Activated T-cell treated with anti-CD3 and anti-CD28 coated beads, Interleukin-2, amount 50 U/mL, for 48 hours (primary cell): ENCODE data around the gene AP2A2.

ENCODE experiments used
- DNase-seq, 2 experiments: peaks; one replicate each; pipeline ENCODE4 v3.0.0-alpha.2; 2020

The AP2A2 gene

GRCh38 chr11:1031121-1031899 lies 105.6 kb downstream of the AP2A2 start:
- DNase-seq: no peak

DNA sequence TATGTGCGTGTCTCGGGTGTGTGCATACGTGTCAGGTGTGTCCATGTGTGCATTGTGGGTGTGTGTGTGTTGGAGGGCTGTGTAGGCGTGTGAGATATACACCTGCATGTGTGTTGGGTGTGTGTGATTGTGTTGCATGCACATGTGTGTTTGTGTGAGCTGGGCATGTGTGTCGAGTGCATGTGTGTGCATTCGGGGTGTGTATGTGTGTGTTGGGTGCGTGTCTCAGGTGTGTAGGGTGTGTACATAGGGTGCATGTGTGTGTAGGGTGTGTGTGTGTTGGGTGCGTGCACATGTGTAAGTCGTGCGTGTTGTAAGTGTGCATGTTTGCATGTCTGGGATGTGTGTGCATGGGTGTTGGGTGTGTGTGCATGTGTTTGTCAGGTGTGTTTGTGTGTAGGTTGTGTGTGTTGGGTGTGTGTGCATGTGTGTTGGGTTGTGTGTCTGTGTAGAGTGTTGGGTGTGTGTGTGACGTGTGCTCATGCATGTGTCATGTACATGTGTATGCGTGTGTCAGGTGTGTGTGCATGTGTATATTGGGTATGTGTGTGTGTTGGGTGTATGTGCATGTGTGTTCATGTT lies 106.7 kb downstream of the AP2A2 start:
- DNase-seq: no peak

DNA sequence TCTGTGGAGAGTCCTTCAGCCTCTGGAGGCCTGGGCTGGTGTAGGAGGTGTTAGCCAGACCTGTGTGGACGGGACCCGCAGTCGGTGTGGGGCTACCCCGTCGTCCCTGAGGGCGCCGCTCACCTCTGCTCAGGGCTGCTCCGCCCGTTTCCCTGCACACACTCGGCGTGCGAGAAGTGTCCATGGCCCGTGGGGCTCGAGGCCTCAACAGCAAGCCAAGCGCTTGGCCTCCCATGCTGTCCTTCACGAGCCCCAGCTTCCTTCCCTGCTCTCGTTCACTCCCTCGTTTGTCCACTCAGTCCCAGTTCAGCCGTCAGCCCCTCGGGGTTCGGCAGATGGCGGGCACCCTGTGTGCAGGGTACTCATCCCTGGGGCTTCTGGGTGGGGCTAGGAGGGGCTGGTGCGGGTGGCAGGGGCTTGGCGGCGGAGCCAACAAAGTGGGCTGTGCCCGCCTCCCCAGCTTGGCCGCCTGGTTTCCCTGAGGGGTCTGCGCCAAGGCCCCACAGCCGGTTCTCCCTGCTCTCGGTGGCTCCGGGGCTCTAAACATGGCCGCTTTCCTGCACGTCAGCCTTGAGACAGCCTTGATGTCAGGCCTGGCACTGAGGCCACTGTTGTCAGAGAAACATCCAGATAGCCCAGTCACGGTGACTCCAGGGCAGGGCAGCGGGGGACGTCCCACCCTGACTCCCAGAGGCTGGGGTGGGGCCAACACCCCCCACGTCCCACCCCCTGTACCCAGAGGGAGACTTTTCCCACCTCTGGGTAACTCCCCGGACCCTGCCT lies 107.5 kb downstream of the AP2A2 start:
- DNase-seq: no peak

DNA sequence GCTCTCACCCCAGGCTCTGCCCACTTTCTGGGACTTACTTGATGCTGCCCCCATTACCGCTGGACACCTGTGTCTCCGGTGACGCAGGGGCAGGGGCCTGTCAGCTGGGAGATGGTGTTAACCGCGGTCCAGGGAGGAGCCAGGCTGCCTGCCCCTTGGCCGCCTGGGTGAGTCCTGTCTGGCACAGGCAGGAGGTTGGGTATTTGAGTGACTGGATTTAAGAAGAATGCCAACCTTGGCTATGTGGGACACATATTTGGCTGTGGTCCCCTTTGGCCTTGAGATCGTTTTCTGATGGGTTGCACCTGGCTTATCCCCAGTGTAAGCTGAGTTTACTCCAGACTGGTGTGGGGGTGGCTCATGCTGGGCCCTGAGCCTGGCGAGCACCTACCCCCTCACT lies 108.3 kb downstream of the AP2A2 start:
- no peak for DNase-seq

DNA sequence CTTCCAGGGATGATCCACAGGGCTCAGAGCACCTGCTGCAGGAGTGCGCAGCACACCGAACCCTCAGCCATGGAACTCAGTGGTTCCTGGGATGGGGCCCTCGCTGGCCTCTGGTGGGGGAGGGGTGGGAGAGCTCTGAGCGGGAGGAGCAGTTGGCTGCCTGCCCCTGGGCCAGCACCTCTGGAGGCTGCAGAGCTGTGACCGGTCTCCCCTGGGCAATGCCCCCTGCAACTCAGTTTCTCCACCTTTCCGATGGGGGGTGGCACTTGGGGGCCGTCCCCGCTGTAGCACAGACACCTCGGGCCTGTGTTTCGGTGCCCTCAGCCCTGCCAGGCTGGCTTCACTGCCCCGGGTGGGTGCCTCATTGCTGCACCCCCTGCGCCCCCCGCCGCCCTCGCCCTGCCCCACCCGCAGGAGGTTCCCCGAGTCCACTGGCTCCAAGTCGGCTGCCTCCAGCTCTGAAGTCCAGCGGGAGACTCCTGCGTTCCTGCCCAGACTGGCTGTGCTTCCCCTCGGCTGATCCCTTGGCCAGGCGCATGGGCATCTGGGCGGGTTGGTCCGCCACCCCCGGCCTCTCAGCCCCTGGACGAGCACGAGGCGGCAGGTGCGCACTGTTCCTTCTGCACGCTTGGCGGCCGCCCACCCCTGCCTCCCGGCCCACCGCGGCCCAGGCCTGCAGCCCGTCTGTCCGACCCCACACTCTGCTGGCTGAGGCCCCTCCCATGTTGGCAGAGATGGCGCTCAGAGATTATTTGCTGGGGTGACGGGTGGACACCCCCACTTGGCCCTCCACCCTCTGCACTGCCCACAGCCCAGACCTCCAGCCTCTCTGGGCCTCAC lies 109.0 kb downstream of the AP2A2 start:
- no peak for DNase-seq

DNA sequence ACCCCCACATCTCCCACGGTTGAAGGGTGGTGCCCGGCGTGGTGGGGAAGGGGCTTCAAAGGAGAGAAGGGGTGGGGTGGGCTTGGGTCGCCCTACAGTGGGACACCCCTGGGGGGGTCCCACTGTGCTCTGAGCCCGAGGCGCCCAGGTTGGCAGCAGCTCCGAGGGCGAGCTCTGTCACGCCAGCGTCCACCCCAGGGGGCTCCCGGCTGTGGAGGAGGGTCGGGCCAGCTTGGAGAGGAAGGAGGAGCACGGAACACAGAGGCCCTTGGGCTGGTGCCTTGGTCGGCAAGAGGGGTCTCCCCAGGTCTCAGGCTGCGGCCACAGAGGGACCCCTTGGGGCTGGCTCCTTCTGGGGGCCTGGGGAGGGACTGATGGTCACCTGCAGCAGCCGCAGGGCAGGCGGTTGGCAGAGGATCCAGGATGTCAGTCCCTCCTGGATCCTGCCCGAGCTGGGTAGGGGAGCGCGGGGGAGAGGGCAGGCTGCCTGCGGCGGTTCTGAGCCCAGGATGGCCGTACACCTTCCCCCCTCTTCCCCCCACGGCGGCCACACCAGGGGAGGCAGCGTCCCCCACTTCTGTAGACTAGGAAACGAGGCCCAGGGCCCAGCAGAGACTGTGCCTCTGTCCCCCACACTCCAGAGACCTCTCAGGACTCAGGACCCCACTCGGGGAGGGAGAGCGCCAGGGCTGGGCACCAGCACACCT lies 110.1 kb downstream of the AP2A2 start:
- no peak for DNase-seq

GRCh38 chr11:1036303-1036923 lies 110.7 kb downstream of the AP2A2 start, which contains the start of gene MUC6:
TSS of gene MUC6 (minus strand) at chr11:1036718. CDS start at chr11:1036655, 63 bp downstream.
- no peak for DNase-seq

DNA sequence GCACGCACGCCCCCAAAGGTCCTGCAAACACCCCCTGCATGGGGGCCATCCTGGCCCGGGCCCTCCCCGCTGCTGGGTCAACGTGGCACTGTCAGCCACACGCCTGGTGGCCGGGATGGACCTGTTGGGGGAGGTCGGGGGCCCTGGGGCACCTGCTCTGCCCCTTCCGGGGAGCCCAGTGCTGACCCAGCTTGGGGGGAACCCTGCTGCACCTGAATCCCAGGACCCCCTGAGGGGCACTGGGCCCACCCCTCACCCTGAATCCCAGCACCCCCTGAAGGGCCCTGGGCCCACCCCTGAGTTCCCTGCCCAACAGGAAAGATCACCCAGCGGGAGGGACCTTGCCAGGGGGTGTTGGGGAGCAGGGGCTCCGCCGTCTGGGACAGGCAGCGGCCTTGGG lies 111.3 kb downstream of the AP2A2 start:
- DNase-seq: no peak

DNA sequence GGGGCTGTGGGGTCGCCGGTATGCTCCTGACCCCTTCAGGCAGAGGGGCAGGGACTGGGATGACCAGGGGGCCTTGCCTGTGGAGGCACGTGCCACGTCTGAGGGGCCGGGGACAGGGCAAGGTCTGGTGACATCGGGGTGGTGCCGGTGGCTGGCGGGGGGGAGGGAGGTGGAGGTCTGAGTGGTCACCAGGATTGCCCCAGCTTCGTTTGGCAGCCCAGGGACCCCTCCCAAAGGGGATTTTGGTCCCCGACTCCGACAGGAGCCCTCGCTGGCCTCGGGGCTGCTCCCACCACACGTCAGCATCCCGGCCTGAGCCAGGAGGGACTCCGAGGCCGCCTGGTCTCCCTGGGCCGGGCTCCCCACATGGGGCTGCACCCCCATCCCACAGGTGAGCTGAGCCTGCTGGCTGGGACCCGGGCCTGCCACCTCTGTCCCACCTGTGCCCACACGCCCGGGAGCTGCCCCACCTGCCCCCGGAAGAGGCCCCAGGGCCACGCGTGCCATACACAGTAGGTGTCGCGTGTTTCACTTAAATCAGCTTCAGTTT lies 111.9 kb downstream of the AP2A2 start:
- DNase-seq: no peak

GRCh38 chr11:1038361-1038760 lies 112.7 kb downstream of the AP2A2 start:
- no peak for DNase-seq

- DNase-seq: no peak
These were observed 113.3 kb downstream of the AP2A2 start for GRCh38 chr11:1038921-1039320.

GRCh38 chr11:1039481-1040427 lies 114.1 kb downstream of the AP2A2 start:
- no peak for DNase-seq

- DNase-seq: no peak
These were observed 114.9 kb downstream of the AP2A2 start for GRCh38 chr11:1040428-1041148.

DNA sequence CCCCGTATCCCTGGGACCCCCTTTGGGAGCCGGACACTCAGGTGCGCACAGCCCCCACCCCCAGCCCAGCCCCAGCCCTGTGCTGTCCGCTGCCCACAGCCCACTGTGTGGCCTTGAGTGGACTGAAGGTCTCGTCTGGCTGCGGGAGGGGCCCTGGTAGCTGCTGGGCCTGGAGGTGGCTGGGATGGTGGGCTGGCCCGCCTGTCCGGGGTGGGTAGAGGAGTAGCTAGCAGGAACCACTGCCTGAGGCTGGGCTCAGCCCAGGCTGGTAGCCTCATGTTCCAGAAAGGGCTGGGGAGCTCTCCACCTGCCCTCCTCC lies 115.4 kb downstream of the AP2A2 start:
- DNase-seq: no peak

- DNase-seq: no peak
These were observed 115.8 kb downstream of the AP2A2 start for GRCh38 chr11:1041471-1041870.

DNA sequence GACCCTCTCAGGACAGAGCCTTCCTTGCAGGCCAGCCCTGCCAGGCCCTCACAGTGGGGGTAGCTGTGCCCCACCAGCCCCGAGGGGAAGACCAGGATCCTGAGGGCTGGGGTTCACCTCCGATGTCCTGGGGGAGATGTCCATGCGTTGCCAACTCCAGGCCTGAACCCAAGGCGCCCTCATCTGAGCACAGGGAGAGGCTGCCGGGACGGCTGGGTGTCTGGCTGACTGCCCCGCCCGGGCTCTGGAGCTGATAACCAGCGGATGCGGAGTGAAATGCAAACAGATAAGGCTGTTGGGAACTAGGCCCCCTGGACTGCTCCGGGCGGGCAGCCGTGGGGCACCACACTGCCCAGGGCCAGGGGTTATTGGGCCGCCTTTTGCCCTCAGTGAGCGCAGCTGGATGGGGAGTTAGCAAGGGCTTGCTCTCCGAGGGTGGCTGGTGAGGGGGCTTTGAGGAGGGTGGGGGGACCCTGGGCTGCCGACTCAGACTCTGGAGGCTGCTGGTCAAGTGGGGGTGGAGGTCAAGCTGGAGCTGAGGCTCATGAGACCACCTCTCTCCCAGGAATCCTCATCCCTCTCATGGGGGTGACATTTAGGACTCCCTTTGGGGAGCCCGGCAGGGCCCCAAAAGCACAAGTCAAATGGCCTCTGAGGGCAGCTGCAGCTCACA lies 116.4 kb downstream of the AP2A2 start:
- DNase-seq: no peak

DNA sequence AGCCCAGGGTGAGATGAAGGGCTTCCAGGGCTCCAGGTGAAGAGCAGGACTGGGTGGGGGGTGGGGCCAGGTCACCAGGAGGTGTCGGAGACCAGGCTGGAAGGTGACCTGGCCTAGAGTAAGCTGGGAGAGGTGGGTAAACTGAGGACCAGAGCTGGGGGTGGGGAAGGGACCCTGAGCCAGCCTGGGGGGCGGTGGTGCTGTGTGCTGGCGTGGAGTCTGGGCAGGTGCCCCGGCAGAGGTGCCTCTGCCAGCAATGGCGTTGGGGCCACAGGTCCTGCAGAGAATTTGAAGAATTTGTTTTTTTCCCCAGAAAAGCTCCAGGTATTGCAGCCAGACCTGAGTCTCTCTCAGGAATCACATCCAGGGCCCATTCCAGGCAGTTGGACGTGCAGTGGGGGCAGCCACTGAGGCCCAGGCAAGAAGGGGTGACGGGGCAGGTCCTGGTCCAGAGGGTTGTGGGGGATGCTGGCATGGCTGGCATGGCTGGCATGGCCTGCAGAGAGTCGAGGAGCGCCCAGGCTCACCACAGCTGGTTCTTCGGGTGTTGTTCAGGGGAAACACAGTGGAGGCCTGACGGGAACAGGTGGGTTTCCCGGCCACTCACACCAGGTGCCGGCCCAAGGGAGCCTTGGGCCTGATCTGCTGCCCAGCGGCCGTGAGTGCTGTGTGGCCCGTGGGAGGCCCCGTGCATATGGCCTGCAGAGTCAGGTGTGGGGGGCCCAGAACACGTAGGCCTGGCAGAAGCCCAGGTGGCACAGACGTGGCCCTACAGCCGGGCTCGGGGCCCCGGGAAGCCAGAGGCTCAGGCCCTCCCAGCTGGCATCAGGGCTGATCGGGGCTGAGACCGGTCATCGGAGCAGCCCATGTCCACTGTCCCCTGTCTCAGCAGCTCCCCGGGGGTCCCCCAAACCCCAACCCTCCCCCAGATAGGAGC lies 117.2 kb downstream of the AP2A2 start:
- no peak for DNase-seq

- no peak for DNase-seq
These were observed 118.0 kb downstream of the AP2A2 start for GRCh38 chr11:1043563-1044096.
